AG08395 (cell line): ENCODE data around the gene OXNAD1.
A peak's percentile ranks its signal among the peaks of the same experiment; 100 is the strongest.

Experiments
- DNase-seq: peaks from one replicate; pipeline ENCODE4 v3.0.0; 2012; ENCODE audit warnings: mixed read lengths, low spot score

Gene OXNAD1

DNA sequence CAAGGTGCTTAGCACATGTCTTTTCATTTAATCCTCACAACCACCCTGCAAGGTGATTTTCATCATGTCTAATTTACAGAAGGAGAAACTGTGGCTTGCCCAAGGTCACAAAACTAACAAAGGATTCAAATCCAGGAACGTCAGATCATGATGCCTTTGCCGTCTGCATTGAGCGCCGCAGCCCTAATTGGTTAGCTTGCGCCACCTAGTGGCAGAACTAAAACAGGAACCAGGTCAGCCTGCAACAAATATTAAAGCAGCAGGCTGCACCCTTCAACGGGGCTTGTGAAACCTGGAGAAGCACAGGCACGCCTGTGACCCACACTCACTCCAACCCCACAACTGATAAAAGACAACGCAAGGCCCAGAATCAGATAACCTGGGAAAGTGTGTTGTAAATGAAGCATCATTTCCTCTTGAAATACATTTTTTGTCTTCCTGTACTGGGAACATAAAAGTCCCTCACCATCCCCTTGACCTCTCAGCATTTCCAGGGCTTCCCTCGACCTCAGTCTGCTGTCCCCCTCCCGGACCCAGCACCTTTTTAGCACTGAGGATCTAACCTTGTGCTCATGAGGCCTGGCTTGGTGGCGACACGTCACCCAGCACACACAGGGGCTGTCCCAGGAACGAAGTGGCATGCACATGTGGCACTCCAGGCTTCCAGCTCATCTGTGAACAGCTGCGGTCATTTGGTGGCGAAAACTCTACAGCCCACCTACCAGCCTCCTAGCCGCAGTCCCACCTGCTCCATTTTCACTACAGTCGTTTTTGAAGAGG is 17.5 kb upstream of the OXNAD1 start:
- DNase-seq: peak; percentile 85

GRCh38 chr3:16248556-16248955 is 16.5 kb upstream of the OXNAD1 start:
- no peak for DNase-seq

DNA sequence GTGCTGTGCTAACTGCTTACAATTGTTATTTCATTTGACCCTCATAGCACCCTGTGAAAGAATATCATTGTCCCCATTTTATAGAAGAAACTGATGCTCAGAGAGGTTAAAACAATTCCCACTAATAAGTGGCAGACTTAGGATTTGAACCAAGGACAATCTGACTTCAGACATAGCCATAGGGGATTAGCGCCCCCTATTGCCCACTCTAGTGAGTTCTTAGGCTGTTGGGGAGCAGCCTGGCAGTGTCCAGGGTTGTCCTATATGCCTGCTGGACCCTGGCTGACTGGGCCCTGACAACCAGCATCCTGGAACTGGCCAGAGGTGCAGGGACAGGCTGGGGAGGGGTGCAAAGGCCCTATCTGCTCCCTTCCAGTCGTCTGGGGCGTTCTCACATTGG is 15.7 kb upstream of the OXNAD1 start:
- peak; percentile 27 for DNase-seq

DNA sequence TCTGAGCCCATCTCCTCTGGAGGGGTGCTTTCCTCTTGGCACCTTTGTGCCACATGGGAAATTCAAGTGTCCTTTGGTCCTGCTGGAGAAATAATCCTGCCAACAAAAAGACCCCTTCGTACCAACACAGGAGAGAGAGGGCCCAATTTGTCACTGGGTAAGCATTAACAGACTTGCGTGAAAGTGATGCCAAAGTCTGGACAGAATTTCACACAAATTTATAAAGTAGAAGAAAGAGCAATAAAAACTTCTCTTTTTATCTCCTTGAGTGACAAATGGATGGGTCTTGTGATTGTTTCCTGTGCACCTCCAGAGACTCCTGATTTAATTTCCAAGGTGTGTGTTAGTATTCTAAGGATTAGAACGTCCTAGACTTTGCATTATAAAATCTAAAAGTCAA is 15.1 kb upstream of the OXNAD1 start:
- no peak for DNase-seq

DNA sequence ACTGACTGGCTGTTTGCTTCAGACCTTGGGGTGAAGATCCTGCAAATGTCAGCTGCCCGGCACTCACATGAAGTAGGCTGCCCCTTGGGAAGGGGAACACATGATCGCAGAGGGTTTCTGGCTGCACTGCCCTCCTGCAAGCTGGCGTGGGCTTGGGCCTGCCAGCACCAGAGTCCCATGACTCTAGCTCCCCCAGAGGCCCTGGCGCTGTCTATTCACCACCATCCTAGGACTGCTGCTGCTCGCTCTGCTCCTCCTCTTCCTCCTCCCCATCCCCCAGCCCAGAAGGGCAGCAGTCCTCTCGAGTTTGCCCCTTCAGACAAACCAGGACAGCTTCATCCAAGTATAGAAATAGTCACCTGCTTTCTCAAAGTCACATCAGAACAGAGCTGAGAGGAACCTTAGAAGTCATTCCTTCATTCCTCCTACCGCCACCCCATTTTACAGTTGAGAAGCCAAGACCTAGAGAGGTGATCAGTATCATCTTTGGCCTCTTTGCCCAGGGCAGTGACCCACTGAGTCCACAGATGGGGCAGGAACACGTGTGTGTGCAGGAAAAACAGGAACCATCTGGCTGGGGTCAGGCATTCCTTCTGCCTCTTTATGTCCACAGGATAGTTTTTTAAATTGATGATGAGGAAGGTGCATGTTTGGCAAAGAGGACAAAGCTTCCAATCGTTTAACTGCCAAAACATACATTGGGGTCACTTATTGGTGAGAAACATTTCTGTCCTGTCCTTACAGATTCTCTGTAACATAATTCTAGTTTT is 13.5 kb upstream of the OXNAD1 start:
- DNase-seq: no peak

DNA sequence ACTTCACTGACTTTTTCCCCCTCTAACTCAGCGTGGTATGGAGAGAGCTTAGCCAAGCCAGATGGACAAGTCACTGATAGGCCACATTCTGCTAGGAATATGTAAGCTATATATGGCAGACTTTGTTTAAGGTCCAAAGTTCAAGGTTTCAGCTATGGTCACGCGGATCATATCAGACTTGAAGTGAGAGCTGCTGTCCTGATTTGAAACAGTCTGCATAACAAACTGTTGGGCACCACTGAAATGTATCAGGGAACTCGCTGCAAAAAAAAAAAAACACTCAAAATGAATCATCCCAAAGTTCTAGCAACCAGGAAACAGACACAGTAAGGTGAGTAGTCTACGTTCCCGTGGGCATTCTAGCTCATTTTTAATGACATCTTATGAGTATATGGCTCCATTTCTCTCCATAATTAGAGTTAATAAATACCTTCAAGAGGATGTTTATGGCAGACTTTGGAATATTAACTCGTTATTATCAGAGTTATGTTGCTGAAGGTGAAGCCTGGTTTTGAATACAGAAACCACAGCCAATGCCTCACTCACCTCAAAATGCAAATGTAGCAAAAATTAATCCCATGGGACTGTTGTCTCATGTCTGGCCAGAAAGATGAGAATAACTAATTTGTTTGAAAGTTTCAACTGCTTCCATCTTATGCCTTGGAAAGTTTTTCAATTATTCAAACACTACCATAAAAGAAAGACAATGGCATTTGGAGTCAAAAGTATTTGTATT is 12.6 kb upstream of the OXNAD1 start:
- no peak for DNase-seq

- no peak for DNase-seq
Observed at GRCh38 chr3:16252988-16253387, 12.0 kb upstream of the OXNAD1 start.

GRCh38 chr3:16253601-16254000 is 11.4 kb upstream of the OXNAD1 start:
- no peak for DNase-seq

- DNase-seq: no peak
Observed at GRCh38 chr3:16254916-16255315, 10.1 kb upstream of the OXNAD1 start.

GRCh38 chr3:16255326-16255725 is 9.7 kb upstream of the OXNAD1 start:
- DNase-seq: no peak

GRCh38 chr3:16255726-16256125 is 9.3 kb upstream of the OXNAD1 start:
- DNase-seq: no peak

- no peak for DNase-seq
Observed at GRCh38 chr3:16257309-16257708, 7.7 kb upstream of the OXNAD1 start.

DNA sequence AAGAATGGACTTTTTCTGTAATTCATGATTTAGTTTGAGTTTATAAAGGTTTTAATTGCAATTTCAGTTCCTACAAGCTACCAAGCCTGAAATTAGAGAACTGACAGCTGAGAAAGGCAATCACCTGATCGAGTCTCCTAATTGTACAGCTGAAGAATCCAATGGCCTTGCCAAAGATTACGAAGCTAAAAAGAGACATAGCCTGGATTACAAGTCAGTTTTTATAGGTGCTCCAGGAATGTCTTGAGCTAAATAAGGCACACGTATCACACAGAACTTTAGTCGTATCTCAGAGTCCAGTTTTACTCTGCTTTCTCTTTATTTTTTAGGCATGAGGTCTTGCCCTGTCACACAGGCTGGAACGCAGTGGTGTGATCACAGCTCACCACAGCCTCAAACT is 6.8 kb upstream of the OXNAD1 start:
- DNase-seq: no peak

- DNase-seq: no peak
Observed at GRCh38 chr3:16258866-16259265, 6.1 kb upstream of the OXNAD1 start.

GRCh38 chr3:16260046-16260445 is 5.0 kb upstream of the OXNAD1 start:
- DNase-seq: no peak

- DNase-seq: no peak
Observed at GRCh38 chr3:16262174-16262573, 2.8 kb upstream of the OXNAD1 start.

DNA sequence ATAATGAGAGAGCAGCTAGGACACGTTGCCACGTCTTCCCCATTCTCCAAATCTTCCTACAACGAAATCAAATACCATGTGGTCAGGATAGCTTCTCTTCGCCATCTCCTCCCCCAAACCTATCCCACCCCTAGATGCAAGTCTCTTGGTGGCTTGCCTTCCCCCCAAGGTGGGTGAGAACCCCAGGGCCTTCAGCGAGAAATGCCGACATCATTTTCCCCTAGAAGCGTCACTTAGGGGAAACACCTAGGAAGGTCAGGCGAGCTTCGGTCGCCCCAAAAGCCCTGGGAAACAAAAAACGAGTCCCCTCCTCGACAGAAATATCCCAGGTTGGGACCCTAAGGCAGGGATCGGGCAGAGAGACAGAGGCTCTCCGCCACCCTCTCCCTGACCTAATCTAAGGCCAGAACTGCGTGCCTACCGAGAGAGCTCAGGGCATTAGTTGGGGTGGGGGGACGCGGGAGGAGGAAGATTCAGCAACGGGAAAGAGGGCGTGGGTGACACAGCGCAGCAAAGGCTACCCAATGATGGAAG is 771 bp upstream of the OXNAD1 start:
- no peak for DNase-seq

DNA sequence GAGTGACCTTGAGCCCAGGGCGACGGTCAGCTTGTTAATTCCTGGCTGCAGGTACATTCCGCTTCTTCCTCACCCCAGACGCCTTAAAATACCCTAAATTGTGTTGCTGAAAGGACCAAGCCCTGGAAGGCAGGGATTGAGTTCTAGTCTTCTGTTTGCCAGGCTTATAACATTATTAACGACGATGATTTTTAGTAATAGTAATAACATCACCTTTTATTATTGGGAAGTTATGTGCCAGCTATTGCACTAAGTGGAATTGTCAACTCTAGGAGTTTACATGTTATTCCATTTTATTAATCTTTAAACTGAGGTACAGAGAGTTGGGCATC is 409 bp downstream of the OXNAD1 start:
- DNase-seq: no peak

- DNase-seq: no peak
Observed at GRCh38 chr3:16266714-16267113, 1.7 kb downstream of the OXNAD1 start.

- DNase-seq: no peak
Observed at GRCh38 chr3:16270855-16271254, 5.8 kb downstream of the OXNAD1 start.

DNA sequence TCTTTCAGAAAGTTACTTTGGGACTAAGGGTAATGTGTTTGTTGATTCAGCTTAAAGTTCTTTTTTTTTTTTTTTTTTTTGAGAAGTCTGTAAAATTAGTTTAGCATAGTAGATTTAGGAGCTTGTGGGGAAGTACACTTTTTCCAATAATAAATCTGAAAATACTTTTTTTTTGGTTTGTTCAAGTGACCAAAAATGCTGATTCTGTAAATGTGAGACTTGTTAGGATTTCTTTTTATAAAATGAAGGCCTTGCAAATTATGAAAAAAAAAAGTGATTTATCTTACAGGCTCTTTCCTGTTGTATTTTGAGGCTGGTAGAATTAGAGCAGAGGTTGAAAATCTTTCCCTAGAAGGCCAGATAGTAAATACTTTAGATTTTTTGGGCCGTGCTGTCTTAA is 7.6 kb downstream of the OXNAD1 start:
- no peak for DNase-seq

GRCh38 chr3:16273867-16274266 is 8.9 kb downstream of the OXNAD1 start:
- no peak for DNase-seq

GRCh38 chr3:16277471-16277870 is 12.5 kb downstream of the OXNAD1 start:
- no peak for DNase-seq
